ENCODE data around the gene SLC39A1. TPM values are rescaled to one million over a fixed set of nuclear protein-coding genes. Genes with fewer than 3 reads are reported as not detected.
"Not testable (repeated sequence)": the region's sequence is repeated elsewhere in the genome, so short reads cannot be mapped to it uniquely, and the experiment has no call there.

Gene SLC39A1
- total and polyA plus RNA-seq, 11 donors, result 31.6 to 163 (median 48.4) TPM

- peaks cover 0 to 12% (median 0%) of the 10 kb centered on the region in 12 donors for H3K4me1 ChIP-seq
- no peaks in the 10 kb centered on the region for H3K9me3 ChIP-seq
- peaks cover 0 to 28% (median 12%) of the 10 kb centered on the region in 9 donors for H3K36me3 ChIP-seq
- intact Hi-C loops (cut with DNase I), result loop anchor here in 1 of 10 donors (10.0 kb wide), 1 partner anchor 88 kb away; no protein-coding TSS in a partner anchor
- H3K27me3 ChIP-seq, result no peaks in the 10 kb centered on the region
- no peak overlapping the region for H3K27ac ChIP-seq
- no peak overlapping the region for H3K4me3 ChIP-seq
- ATAC-seq, result no peak
- 58 to 79% (median 67%) methylated on average over 2 of the region's 2 CpGs for WGBS, 4 donors
- DNase-seq, result no peak
- TF ChIP-seq POLR2A (IDR thresholded peaks at IDR 0.05) (no peak), CTCF (IDR thresholded peaks at IDR 0.05) (no peak)
Observed at GRCh38 chr1:153912349-153912748, 51.0 kb downstream of the SLC39A1 start.

GRCh38 chr1:153910560-153910959 is 52.8 kb downstream of the SLC39A1 start:
- H3K9me3 ChIP-seq, DNase-seq, ATAC-seq, H3K27me3 ChIP-seq, H3K4me3 ChIP-seq, H3K27ac ChIP-seq: not testable (repeated sequence)
- 82 to 89% (median 88%) methylated on average over 6 of the region's 6 CpGs for WGBS, 4 donors
- peaks cover 0 to 12% (median 0%) of the 10 kb centered on the region in 12 donors for H3K4me1 ChIP-seq
- H3K36me3 ChIP-seq, result peaks cover 0 to 27% (median 8%) of the 10 kb centered on the region in 9 donors
- intact Hi-C loops (cut with DNase I), result loop anchor here in 1 of 10 donors (10.0 kb wide), 1 partner anchor 86 kb away; no protein-coding TSS in a partner anchor

Small RNA genes within 50 kb of the gene (microRNA-seq; reads per million reads assigned to microRNA genes)
- gene MIR6737, result 0.32 to 0.77 (median 0.61) reads per million in 4 donors

Other genes starting within 250 kb of the SLC39A1 start
- 10 to 100 TPM; 19.6 to 33.2 (median 30.7) TPM for gene INTS3, start 235.5 kb downstream of the SLC39A1 start, total RNA-seq
- gene INTS3, start 235.5 kb downstream of the SLC39A1 start, polyA plus RNA-seq, result 10 to 100 TPM; 21.9 to 41.8 TPM
- 10 to 100 TPM in 5 of 9 donors, 1 to 10 TPM in 4; 7.9 to 37.1 (median 10.3) TPM for gene SLC27A3, start 188.1 kb downstream of the SLC39A1 start, total RNA-seq
- gene SLC27A3, start 188.1 kb downstream of the SLC39A1 start, polyA plus RNA-seq, result 10 to 100 TPM; 18.4 to 29.4 TPM
- gene GATAD2B, start 40.6 kb downstream of the SLC39A1 start, total RNA-seq, result 10 to 100 TPM; 18.1 to 53.9 (median 46.2) TPM
- gene GATAD2B, start 40.6 kb downstream of the SLC39A1 start, polyA plus RNA-seq, result 1 to 10 TPM; 5.6 to 8.8 TPM
- 10 to 100 TPM; 30.5 to 60.7 (median 40.8) TPM for gene DENND4B, start 16.8 kb downstream of the SLC39A1 start, total RNA-seq
- 10 to 100 TPM; 36.7 to 41.5 TPM for gene DENND4B, start 16.8 kb downstream of the SLC39A1 start, polyA plus RNA-seq
- 10 to 100 TPM; 11.0 to 27.8 (median 18.8) TPM for gene CRTC2, start 4.9 kb downstream of the SLC39A1 start, total RNA-seq
- gene CRTC2, start 4.9 kb downstream of the SLC39A1 start, polyA plus RNA-seq, result 10 to 100 TPM; 21.4 to 25.4 TPM
- gene CREB3L4, start 4.4 kb upstream of the SLC39A1 start, total RNA-seq, result 1 to 10 TPM; 2.5 to 7.2 (median 4.5) TPM
- gene CREB3L4, start 4.4 kb upstream of the SLC39A1 start, polyA plus RNA-seq, result 1 to 10 TPM; 4.8 to 5.7 TPM
- 100 to 1,000 TPM in 3 of 9 donors, 10 to 100 TPM in 6; 55.0 to 175 (median 79.5) TPM for gene JTB, start 14.1 kb upstream of the SLC39A1 start, total RNA-seq
- 100 to 1,000 TPM in 1 of 2 donors, 10 to 100 TPM in 1; 87.4 to 222 TPM for gene JTB, start 14.1 kb upstream of the SLC39A1 start, polyA plus RNA-seq
- gene RAB13, start 22.8 kb upstream of the SLC39A1 start, total RNA-seq, result 10 to 100 TPM; 18.2 to 97.6 (median 49.3) TPM
- gene RAB13, start 22.8 kb upstream of the SLC39A1 start, polyA plus RNA-seq, result 100 to 1,000 TPM in 1 of 2 donors, 10 to 100 TPM in 1; 79.5 to 107 TPM
- 1,000 to 10,000 TPM in 1 of 9 donors, 100 to 1,000 TPM in 8; 537 to 1,013 (median 772) TPM for gene RPS27, start 27.2 kb upstream of the SLC39A1 start, total RNA-seq
- gene RPS27, start 27.2 kb upstream of the SLC39A1 start, polyA plus RNA-seq, result 1,000 to 10,000 TPM; 3,213 to 7,204 TPM
- gene NUP210L, start 191.5 kb upstream of the SLC39A1 start, total RNA-seq, result under 1 TPM in 3 of 9 donors, not detected in 6; 0.04 to 0.31 (median 0.05) TPM
- gene NUP210L, start 191.5 kb upstream of the SLC39A1 start, polyA plus RNA-seq, result not detected
- 100 to 1,000 TPM in 7 of 9 donors, 10 to 100 TPM in 2; 76.5 to 259 (median 120) TPM for gene TPM3, start 228.6 kb upstream of the SLC39A1 start, total RNA-seq
- 100 to 1,000 TPM; 101 to 163 TPM for gene TPM3, start 228.6 kb upstream of the SLC39A1 start, polyA plus RNA-seq
- gene CFAP141, start 242.8 kb upstream of the SLC39A1 start, total RNA-seq, result not detected
- not detected for gene CFAP141, start 242.8 kb upstream of the SLC39A1 start, polyA plus RNA-seq